NCI-H2029 (cell line): ENCODE data around the gene ERG.

Experiments
- DNase-seq: peaks from one replicate; lab custom pipeline; 2025; lab: John Stamatoyannopoulos, UW

The ERG gene

GRCh38 chr21:38434913-38435533 is 63.3 kb downstream of the ERG start:
- DNase-seq = no peak

- DNase-seq = no peak
Measured at GRCh38 chr21:38433471-38433870, 64.8 kb downstream of the ERG start.

- no peak for DNase-seq
Measured at GRCh38 chr21:38430401-38430984, 67.8 kb downstream of the ERG start.

GRCh38 chr21:38429011-38429410 is 69.3 kb downstream of the ERG start:
- no peak for DNase-seq

- DNase-seq = no peak
Measured at GRCh38 chr21:38428211-38428610, 70.1 kb downstream of the ERG start.

- DNase-seq = no peak
Measured at GRCh38 chr21:38424305-38425019, 73.8 kb downstream of the ERG start.

- DNase-seq = no peak
Measured at GRCh38 chr21:38422082-38422481, 76.2 kb downstream of the ERG start.

GRCh38 chr21:38420140-38420539 is 78.1 kb downstream of the ERG start:
- DNase-seq = no peak

- DNase-seq = no peak
Measured at GRCh38 chr21:38417726-38418125, 80.6 kb downstream of the ERG start.

GRCh38 chr21:38416791-38417190 is 81.5 kb downstream of the ERG start:
- DNase-seq = no peak

GRCh38 chr21:38413958-38414548 is 84.2 kb downstream of the ERG start:
- DNase-seq = no peak

- DNase-seq = no peak
Measured at GRCh38 chr21:38410466-38410865, 87.8 kb downstream of the ERG start.

- no peak for DNase-seq
Measured at GRCh38 chr21:38409907-38410306, 88.4 kb downstream of the ERG start.

GRCh38 chr21:38404177-38404576 is 94.1 kb downstream of the ERG start:
- DNase-seq = no peak

GRCh38 chr21:38402795-38403194 is 95.5 kb downstream of the ERG start:
- no peak for DNase-seq

- DNase-seq = no peak
Measured at GRCh38 chr21:38402291-38402690, 96.0 kb downstream of the ERG start.

GRCh38 chr21:38401191-38401926 is 96.9 kb downstream of the ERG start:
- no peak for DNase-seq

GRCh38 chr21:38400195-38400919 is 97.9 kb downstream of the ERG start:
- no peak for DNase-seq

- DNase-seq = no peak
Measured at GRCh38 chr21:38399103-38399502, 99.2 kb downstream of the ERG start.

- no peak for DNase-seq
Measured at GRCh38 chr21:38396325-38396724, 102.0 kb downstream of the ERG start.

- no peak for DNase-seq
Measured at GRCh38 chr21:38395581-38395980, 102.7 kb downstream of the ERG start.

GRCh38 chr21:38392661-38393060 is 105.6 kb downstream of the ERG start:
- DNase-seq = no peak
